Stimulated activated CD4-positive, alpha-beta T cell treated with anti-CD3 and anti-CD28 coated beads, TNF-alpha, amount 100 ng/mL, for 24 hours (primary cell): ENCODE results near the gene CDC6.

ENCODE experiments used
- DNase-seq, 3 experiments: peaks; one replicate each; pipeline ENCODE4 v3.0.0-alpha.2; 2020; ENCODE audit warnings: low read depth in 3 of 3

CDC6 gene

GRCh38 chr17:40287494-40288369, at the start of gene CDC6:
TSS of gene CDC6 (plus strand) at chr17:40287879. CDS start at chr17:40289421, 1,542 bp downstream.
- DNase-seq: peak; percentile 96 to 98 (median 98)

GRCh38 chr17:40241252-40241834, 46.3 kb upstream of the CDC6 start:
- DNase-seq: no peak

GRCh38 chr17:40242774-40243173, 44.9 kb upstream of the CDC6 start:
- no peak for DNase-seq

GRCh38 chr17:40243761-40244160, 43.9 kb upstream of the CDC6 start:
- no peak for DNase-seq

- no peak for DNase-seq
Observed at GRCh38 chr17:40244255-40244654, 43.4 kb upstream of the CDC6 start.

- no peak for DNase-seq
Observed at GRCh38 chr17:40247926-40248495, 39.7 kb upstream of the CDC6 start.

GRCh38 chr17:40248507-40248906, 39.2 kb upstream of the CDC6 start:
- DNase-seq: no peak

- no peak for DNase-seq
Observed at GRCh38 chr17:40251576-40251975, 36.1 kb upstream of the CDC6 start.

- DNase-seq: no peak
Observed at GRCh38 chr17:40253565-40253964, 34.1 kb upstream of the CDC6 start.

- no peak for DNase-seq
Observed at GRCh38 chr17:40259505-40259904, 28.2 kb upstream of the CDC6 start.

- DNase-seq: no peak
Observed at GRCh38 chr17:40260528-40260927, 27.2 kb upstream of the CDC6 start.

- DNase-seq: no peak
Observed at GRCh38 chr17:40264458-40265185, 23.1 kb upstream of the CDC6 start.

- no peak for DNase-seq
Observed at GRCh38 chr17:40265337-40265736, 22.3 kb upstream of the CDC6 start.

GRCh38 chr17:40266882-40267281, 20.8 kb upstream of the CDC6 start:
- DNase-seq: no peak

- no peak for DNase-seq
Observed at GRCh38 chr17:40268141-40268712, 19.5 kb upstream of the CDC6 start.

- DNase-seq: no peak
Observed at GRCh38 chr17:40278414-40278813, 9.3 kb upstream of the CDC6 start.

GRCh38 chr17:40279402-40279801, 8.3 kb upstream of the CDC6 start:
- no peak for DNase-seq

GRCh38 chr17:40281663-40282062, 6.0 kb upstream of the CDC6 start:
- no peak for DNase-seq

GRCh38 chr17:40283662-40284061, 4.0 kb upstream of the CDC6 start:
- DNase-seq: peak in 1 of 3 experiments; percentile 12

GRCh38 chr17:40284085-40284713, 3.5 kb upstream of the CDC6 start:
- DNase-seq: no peak

GRCh38 chr17:40286473-40286872, 1.2 kb upstream of the CDC6 start:
- no peak for DNase-seq

GRCh38 chr17:40287159-40287493, 553 bp upstream of the CDC6 start:
- DNase-seq: no peak
